GM19328 (cell line): ENCODE results near the gene CCL23.
"Not testable (repeated sequence)": the region's sequence is repeated elsewhere in the genome, so short reads cannot be mapped to it uniquely, and the experiment has no call there.

Experiments used
- ATAC-seq: cut with Tn5 transposase; IDR thresholded peaks from one replicate; pipeline ENCODE4 v1.9.1; 2021; ENCODE audit warnings: mild to moderate bottlenecking, moderate library complexity; ENCODE audit not compliant: unreplicated experiment

The CCL23 gene

GRCh38 chr17:36004594-36005108 is 13.1 kb downstream of the CCL23 start:
- ATAC-seq: no peak

DNA sequence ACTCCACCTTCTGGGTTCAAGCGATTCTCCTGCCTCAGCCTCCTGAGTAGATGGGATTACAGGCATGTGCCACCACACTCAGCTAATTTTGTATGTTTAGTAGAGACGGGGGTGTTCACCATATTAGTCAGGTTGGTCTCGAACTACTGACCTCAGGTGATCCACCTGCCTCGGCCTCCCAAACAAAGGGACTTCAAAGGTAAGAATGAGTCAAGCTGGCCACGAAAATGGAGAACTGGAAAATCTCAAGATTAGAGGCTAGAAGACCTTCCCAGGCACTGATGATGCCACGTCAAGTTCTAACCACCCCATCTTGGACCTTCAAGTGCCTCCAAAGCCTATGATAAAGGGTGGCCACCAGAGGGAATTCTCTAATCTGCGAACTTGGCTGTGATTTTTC is 15.1 kb downstream of the CCL23 start:
- no peak for ATAC-seq

GRCh38 chr17:36001862-36002603 is 15.7 kb downstream of the CCL23 start:
- no peak for ATAC-seq

DNA sequence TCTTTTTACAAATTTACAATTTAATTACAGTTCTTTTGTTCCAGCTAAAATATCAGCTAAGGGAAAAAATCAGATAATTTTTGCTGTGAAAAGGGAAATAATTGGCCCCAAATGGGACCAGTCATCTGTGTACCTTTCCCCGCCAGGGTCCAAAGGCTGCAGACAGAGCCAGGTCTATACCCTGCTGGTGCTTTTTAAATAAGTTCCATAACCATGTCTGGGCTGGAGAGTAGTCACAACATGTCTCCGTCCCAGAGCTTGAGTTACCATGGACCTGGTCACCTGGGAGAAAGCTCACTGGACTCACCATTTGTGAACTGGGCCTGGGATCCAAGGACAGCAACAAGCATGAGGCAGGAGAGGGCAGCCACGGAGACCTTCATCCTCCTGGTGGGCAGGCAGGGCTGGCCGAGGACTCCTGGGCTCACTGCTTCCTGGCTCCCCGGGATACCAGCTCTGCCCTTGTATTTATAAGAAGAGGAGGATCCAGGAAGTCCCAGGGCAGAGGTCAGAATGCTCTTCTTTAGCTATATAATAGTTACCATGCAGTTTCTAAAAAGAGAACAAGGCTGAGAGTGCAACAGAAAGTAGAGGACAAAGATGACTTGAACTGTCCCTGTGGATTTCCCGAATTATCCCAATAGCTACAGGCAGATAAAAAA is 16.5 kb downstream of the CCL23 start, which contains the start of gene CCL15:
CCL15 (minus strand) TSS at position 444 of the 662 bp plus-strand sequence; CDS start at position 383, 61 bp downstream.
- ATAC-seq: no peak

DNA sequence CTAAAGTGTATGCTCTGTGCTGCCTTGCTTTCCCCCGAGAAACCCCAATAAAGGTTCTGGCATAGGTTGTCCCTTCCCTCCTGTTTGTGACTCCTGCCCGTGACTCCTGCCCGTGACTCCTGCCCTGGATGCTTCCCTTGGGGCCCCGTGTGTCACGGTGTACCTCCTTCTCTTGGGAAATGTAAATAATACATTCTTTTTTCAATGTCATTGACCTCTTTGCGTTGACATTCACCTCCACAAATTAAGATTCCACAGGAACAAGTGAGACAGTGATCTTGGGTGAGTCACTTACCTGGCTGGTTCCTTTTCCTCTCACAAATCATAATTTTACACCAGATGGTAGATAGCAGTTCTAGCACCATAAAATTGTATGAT is 17.1 kb downstream of the CCL23 start:
- ATAC-seq: no peak

- ATAC-seq: no peak
Measured at GRCh38 chr17:35998756-35999155, 19.0 kb downstream of the CCL23 start.

- ATAC-seq: no peak
Measured at GRCh38 chr17:35998018-35998545, 19.7 kb downstream of the CCL23 start.

- ATAC-seq: not testable (repeated sequence)
Measured at GRCh38 chr17:35995346-35995745, 22.4 kb downstream of the CCL23 start.

DNA sequence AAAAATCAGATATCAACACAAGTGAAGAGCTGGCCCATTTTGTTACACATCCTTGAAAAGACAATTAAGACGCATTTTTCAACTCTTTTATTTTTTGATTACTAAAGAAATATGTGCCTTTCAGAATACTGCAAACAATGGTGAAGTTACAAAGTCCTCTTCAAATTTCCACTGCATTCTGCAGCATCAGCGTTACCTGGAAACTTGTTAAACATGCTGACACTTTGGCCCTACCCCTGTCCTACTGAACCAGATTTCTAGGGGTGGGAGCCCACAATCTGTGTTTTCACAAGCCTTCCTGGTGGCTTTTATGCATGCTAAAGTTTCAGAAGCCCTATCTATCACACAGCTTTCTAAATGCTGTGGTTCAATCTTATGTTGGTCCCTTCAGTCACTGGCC is 26.7 kb downstream of the CCL23 start:
- ATAC-seq: no peak

DNA sequence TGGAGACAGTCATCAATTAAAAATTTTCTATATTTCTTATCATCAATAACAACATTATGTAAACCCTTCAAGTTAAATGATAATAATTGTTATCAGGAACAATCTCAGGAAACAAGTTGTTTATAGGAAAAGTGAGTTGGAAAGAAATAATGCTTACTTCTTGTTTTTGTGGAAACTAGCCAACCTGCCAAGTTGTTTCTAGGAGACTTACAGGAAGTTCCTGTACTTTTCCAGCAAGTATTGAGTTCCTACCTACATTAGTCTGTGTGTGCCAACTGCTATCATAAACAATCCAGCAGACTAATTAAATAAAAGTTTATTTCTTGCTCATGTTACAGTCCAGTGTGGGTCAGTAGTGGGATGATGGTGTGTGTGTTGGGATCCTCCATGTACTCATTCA is 29.6 kb downstream of the CCL23 start:
- no peak for ATAC-seq

- ATAC-seq: no peak
Measured at GRCh38 chr17:35986643-35987042, 31.1 kb downstream of the CCL23 start, which contains the start of gene CCL14. CCL14 (minus strand) TSS chr17:35986729; CDS start chr17:35986649, 80 bp downstream.

GRCh38 chr17:35984140-35984539 is 33.6 kb downstream of the CCL23 start:
- ATAC-seq: no peak

GRCh38 chr17:35982409-35983191 is 35.2 kb downstream of the CCL23 start:
- no peak for ATAC-seq

DNA sequence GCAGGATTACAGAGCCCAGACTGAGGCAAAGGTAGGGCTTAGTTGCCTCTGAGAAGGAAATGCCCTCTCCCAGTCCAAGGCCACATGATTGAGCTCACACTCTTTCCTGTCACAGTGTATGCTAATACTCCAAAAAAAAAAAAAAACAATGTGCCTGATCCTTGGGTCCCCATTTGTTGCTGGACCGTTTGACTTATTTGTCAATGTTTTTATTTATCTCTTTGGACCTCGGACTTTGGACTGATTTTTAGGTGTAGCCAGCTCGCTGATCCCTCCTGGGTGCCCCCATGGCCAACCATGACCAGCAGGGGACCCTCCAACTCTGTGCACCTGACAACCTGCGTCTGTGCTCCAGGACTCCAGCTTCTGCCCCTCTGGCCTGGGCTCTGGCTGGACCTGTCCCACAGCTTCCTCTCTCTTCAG is 35.9 kb downstream of the CCL23 start:
- ATAC-seq: no peak

DNA sequence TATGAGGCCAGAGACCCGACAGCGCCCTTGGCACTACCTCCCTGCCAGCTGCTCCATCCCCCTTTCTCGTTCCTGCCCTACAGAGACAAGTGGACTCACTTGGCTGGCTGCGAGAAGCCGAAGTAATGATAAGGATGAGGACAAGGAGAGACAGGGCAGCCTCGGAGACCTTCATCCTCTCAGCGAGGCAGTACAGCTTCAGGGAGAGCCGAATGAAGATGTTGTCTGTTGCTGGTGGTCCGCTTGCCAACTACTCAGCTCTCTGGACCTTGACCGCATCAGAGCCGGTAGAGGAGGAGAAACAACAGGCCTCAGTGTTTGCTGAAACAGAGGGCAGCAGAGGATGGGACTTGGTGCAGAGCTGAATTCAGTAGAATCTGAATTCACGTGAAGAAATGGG is 36.5 kb downstream of the CCL23 start, which contains the start of gene CCL16:
CCL16 (minus strand) TSS at position 252 of the 400 bp plus-strand sequence; CDS start at position 175, 77 bp downstream.
- ATAC-seq: no peak

DNA sequence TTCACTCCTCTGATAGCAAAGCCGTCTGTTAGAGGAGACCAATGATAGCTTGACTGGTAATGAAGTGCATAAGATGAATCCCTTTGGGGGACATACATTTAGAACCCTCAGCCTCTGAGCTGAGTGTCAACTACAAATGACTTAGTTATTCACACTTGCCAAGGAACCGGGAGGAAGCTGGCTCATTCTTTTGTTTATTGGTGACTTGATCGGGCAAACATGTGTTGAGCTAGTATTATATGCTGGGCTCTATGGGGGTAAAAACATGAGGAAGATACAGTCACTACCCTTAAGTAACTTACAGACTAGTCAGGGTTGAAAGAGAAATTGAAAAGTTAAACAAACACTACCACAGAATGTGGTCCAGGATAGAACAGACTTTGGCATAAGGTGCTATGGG is 39.4 kb downstream of the CCL23 start:
- no peak for ATAC-seq

DNA sequence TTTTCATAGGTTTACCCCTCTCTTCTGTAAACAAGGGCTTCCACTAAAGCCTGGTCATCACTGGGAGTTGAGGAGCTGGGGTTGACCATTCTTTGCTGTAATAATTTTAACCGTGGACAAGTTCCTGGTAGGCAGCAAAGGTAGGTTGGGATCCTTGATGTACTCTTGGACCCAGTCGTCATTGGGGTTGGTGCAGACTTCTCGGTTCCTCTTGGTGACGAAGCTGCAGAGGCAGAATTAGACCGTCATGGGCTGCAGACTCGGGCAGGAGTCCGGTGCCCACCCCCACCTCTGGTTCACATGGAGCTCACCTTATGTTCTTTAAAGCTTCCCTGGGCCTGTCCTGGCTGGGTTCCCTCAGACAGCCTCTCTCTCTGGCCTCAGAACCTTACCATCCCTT is 40.3 kb downstream of the CCL23 start:
- ATAC-seq: no peak

GRCh38 chr17:35973333-35974260 is 44.2 kb downstream of the CCL23 start:
- no peak for ATAC-seq

- no peak for ATAC-seq
Measured at GRCh38 chr17:35972945-35973332, 44.8 kb downstream of the CCL23 start.

GRCh38 chr17:35972535-35972934 is 45.2 kb downstream of the CCL23 start:
- ATAC-seq: no peak
